SHP77 (cell line): Measurements from ENCODE around the gene PDXP.
A peak's percentile ranks its signal among the peaks of the same experiment; 100 is the strongest.
"Not testable (repeated sequence)": the region's sequence is repeated elsewhere in the genome, so short reads cannot be mapped to it uniquely, and the experiment has no call there.

Source experiments
- DNase-seq, 2 experiments: peaks; one replicate each; lab custom pipeline; 2025; lab: John Stamatoyannopoulos, UW

Gene PDXP

GRCh38 chr22:37674951-37675929 lies 16.7 kb downstream of the PDXP start, which contains the start of gene LGALS1:
TSS of gene LGALS1 (plus strand) at chr22:37675636. CDS start at chr22:37675703, 67 bp downstream.
- DNase-seq, result peak; percentile 73 to 87

GRCh38 chr22:37675930-37676735 lies 17.6 kb downstream of the PDXP start:
- DNase-seq, result no peak

GRCh38 chr22:37676736-37677492 lies 18.4 kb downstream of the PDXP start:
- peak; percentile 78 for DNase-seq

GRCh38 chr22:37677493-37677974 lies 19.0 kb downstream of the PDXP start:
- no peak for DNase-seq

GRCh38 chr22:37678372-37678771 lies 19.8 kb downstream of the PDXP start:
- DNase-seq, result no peak

GRCh38 chr22:37679670-37680069 lies 21.1 kb downstream of the PDXP start:
- DNase-seq, result no peak

- no peak for DNase-seq
Observed at GRCh38 chr22:37680191-37680851, 21.8 kb downstream of the PDXP start.

- no peak for DNase-seq
Observed at GRCh38 chr22:37681001-37681424, 22.5 kb downstream of the PDXP start.

- DNase-seq, result peak; percentile 72 to 79
Observed at GRCh38 chr22:37681556-37682049, 23.1 kb downstream of the PDXP start.

GRCh38 chr22:37684803-37685615 lies 26.5 kb downstream of the PDXP start:
- no peak for DNase-seq

GRCh38 chr22:37686002-37686982 lies 27.8 kb downstream of the PDXP start, which contains the start of gene NOL12:
TSS of gene NOL12 (plus strand) at chr22:37686343. CDS start at chr22:37686393, 50 bp downstream.
- peak; percentile 69 to 76 for DNase-seq

- DNase-seq, result no peak
Observed at GRCh38 chr22:37690407-37690806, 31.9 kb downstream of the PDXP start.

- no peak for DNase-seq
Observed at GRCh38 chr22:37690901-37691504, 32.5 kb downstream of the PDXP start.

- DNase-seq, result no peak
Observed at GRCh38 chr22:37692627-37693285, 34.2 kb downstream of the PDXP start.

- not testable (repeated sequence) for DNase-seq
Observed at GRCh38 chr22:37694131-37694530, 35.6 kb downstream of the PDXP start.

GRCh38 chr22:37696260-37696656 lies 37.7 kb downstream of the PDXP start:
- DNase-seq, result not testable (repeated sequence)

- DNase-seq, result peak; percentile 95 to 96
Observed at GRCh38 chr22:37696657-37697537, 38.4 kb downstream of the PDXP start, which contains the start of gene TRIOBP. TSS of gene TRIOBP (plus strand) at chr22:37697048. CDS start at chr22:37701366, 4,318 bp downstream.
